ENCODE results near the gene SNRPA1.

The SNRPA1 gene

GRCh38 chr15:101283931-101284330, 11.1 kb downstream of the SNRPA1 start:
- no peak overlapping the region for H3K4me3 ChIP-seq (ENCODE audit: low read depth in 1 of 2, low read length in 2 of 2)
- H3K27me3 ChIP-seq (ENCODE audit: low read depth, low read length) = no peaks in the 10 kb centered on the region
- no peak overlapping the region for H3K27ac ChIP-seq (ENCODE audit: low read length)
- no peaks in the 10 kb centered on the region for H3K4me1 ChIP-seq (ENCODE audit: control insufficient read depth in 1 of 2, insufficient read depth in 2 of 2, low read length in 2 of 2)
- no peaks in the 10 kb centered on the region for H3K9me3 ChIP-seq (ENCODE audit: control insufficient read depth in 1 of 2, low read length in 2 of 2)
- peaks cover 65 to 68% of the 10 kb centered on the region in 2 donors for H3K36me3 ChIP-seq (ENCODE audit: control insufficient read depth in 1 of 2, insufficient read depth in 2 of 2, low read length in 2 of 2)

- peaks cover 41 to 55% of the 10 kb centered on the region in 2 donors for H3K36me3 ChIP-seq (ENCODE audit: control insufficient read depth in 1 of 2, insufficient read depth in 2 of 2, low read length in 2 of 2)
- no peaks in the 10 kb centered on the region for H3K9me3 ChIP-seq (ENCODE audit: control insufficient read depth in 1 of 2, low read length in 2 of 2)
- no peak overlapping the region for H3K4me3 ChIP-seq (ENCODE audit: low read depth in 1 of 2, low read length in 2 of 2)
- H3K27ac ChIP-seq (ENCODE audit: low read length) = no peak overlapping the region
- H3K4me1 ChIP-seq (ENCODE audit: control insufficient read depth in 1 of 2, insufficient read depth in 2 of 2, low read length in 2 of 2) = peaks cover 0 to 19% of the 10 kb centered on the region in 2 donors
- H3K27me3 ChIP-seq (ENCODE audit: low read depth, low read length) = no peaks in the 10 kb centered on the region
Measured at GRCh38 chr15:101280007-101280406, 15.0 kb downstream of the SNRPA1 start.

GRCh38 chr15:101277943-101278564, 17.0 kb downstream of the SNRPA1 start:
- peaks cover 48 to 57% of the 10 kb centered on the region in 2 donors for H3K36me3 ChIP-seq (ENCODE audit: control insufficient read depth in 1 of 2, insufficient read depth in 2 of 2, low read length in 2 of 2)
- H3K9me3 ChIP-seq (ENCODE audit: control insufficient read depth in 1 of 2, low read length in 2 of 2) = no peaks in the 10 kb centered on the region
- H3K4me1 ChIP-seq (ENCODE audit: control insufficient read depth in 1 of 2, insufficient read depth in 2 of 2, low read length in 2 of 2) = peaks cover 0 to 19% of the 10 kb centered on the region in 2 donors
- H3K4me3 ChIP-seq (ENCODE audit: low read depth in 1 of 2, low read length in 2 of 2) = peak overlapping the region; percentile 40 to 73
- no peaks in the 10 kb centered on the region for H3K27me3 ChIP-seq (ENCODE audit: low read depth, low read length)
- H3K27ac ChIP-seq (ENCODE audit: low read length) = peak overlapping the region; percentile 20

- Histone ChIP-seq H3K27me3 (ENCODE audit: low read depth, low read length) (no peaks in the 10 kb centered on the region), H3K9me3 (ENCODE audit: control insufficient read depth in 1 of 2, low read length in 2 of 2) (no peaks in the 10 kb centered on the region), H3K36me3 (ENCODE audit: control insufficient read depth in 1 of 2, insufficient read depth in 2 of 2, low read length in 2 of 2) (peaks cover 48 to 57% of the 10 kb centered on the region in 2 donors), H3K4me3 (ENCODE audit: low read depth in 1 of 2, low read length in 2 of 2) (peak within 1 kb of the TSS; percentile 73 to 87), H3K4me1 (ENCODE audit: control insufficient read depth in 1 of 2, insufficient read depth in 2 of 2, low read length in 2 of 2) (peaks cover 0 to 19% of the 10 kb centered on the region in 2 donors), H3K27ac (ENCODE audit: low read length) (peak within 1 kb of the TSS; percentile 94)
Measured at GRCh38 chr15:101277038-101277822, 17.8 kb downstream of the SNRPA1 start, which contains the start of gene SELENOS. SELENOS (minus strand) TSS chr15:101277485; CDS start chr15:101277417, 68 bp downstream.

- Histone ChIP-seq H3K4me1 (ENCODE audit: control insufficient read depth in 1 of 2, insufficient read depth in 2 of 2, low read length in 2 of 2) (peaks cover 0 to 19% of the 10 kb centered on the region in 2 donors), H3K4me3 (ENCODE audit: low read depth in 1 of 2, low read length in 2 of 2) (peak overlapping the region; percentile 73 to 87), H3K27ac (ENCODE audit: low read length) (peak overlapping the region; percentile 94), H3K27me3 (ENCODE audit: low read depth, low read length) (no peaks in the 10 kb centered on the region), H3K9me3 (ENCODE audit: control insufficient read depth in 1 of 2, low read length in 2 of 2) (no peaks in the 10 kb centered on the region), H3K36me3 (ENCODE audit: control insufficient read depth in 1 of 2, insufficient read depth in 2 of 2, low read length in 2 of 2) (peaks cover 50 to 56% of the 10 kb centered on the region in 2 donors)
Measured at GRCh38 chr15:101276501-101277037, 18.5 kb downstream of the SNRPA1 start.

GRCh38 chr15:101275018-101275417, 20.0 kb downstream of the SNRPA1 start:
- peaks cover 0 to 19% of the 10 kb centered on the region in 2 donors for H3K4me1 ChIP-seq (ENCODE audit: control insufficient read depth in 1 of 2, insufficient read depth in 2 of 2, low read length in 2 of 2)
- H3K27ac ChIP-seq (ENCODE audit: low read length) = no peak overlapping the region

GRCh38 chr15:101273534-101273933, 21.5 kb downstream of the SNRPA1 start:
- Histone ChIP-seq H3K27ac (ENCODE audit: low read length) (no peak overlapping the region), H3K4me1 (ENCODE audit: control insufficient read depth in 1 of 2, insufficient read depth in 2 of 2, low read length in 2 of 2) (peaks cover 0 to 19% of the 10 kb centered on the region in 2 donors), H3K9me3 (ENCODE audit: control insufficient read depth in 1 of 2, low read length in 2 of 2) (no peaks in the 10 kb centered on the region), H3K27me3 (ENCODE audit: low read depth, low read length) (no peaks in the 10 kb centered on the region), H3K36me3 (ENCODE audit: control insufficient read depth in 1 of 2, insufficient read depth in 2 of 2, low read length in 2 of 2) (peaks cover 51 to 53% of the 10 kb centered on the region in 2 donors), H3K4me3 (ENCODE audit: low read depth in 1 of 2, low read length in 2 of 2) (no peak overlapping the region)

More at GRCh38 chr15:101275018-101275417, 20.0 kb downstream of the SNRPA1 start:
- no peaks in the 10 kb centered on the region for H3K9me3 ChIP-seq (ENCODE audit: control insufficient read depth in 1 of 2, low read length in 2 of 2)
- no peaks in the 10 kb centered on the region for H3K27me3 ChIP-seq (ENCODE audit: low read depth, low read length)
- H3K36me3 ChIP-seq (ENCODE audit: control insufficient read depth in 1 of 2, insufficient read depth in 2 of 2, low read length in 2 of 2) = peaks cover 55% of the 10 kb centered on the region in 2 donors
- no peak overlapping the region for H3K4me3 ChIP-seq (ENCODE audit: low read depth in 1 of 2, low read length in 2 of 2)

GRCh38 chr15:101272584-101272983, 22.5 kb downstream of the SNRPA1 start:
- no peaks in the 10 kb centered on the region for H3K9me3 ChIP-seq (ENCODE audit: control insufficient read depth in 1 of 2, low read length in 2 of 2)
- no peak overlapping the region for H3K27ac ChIP-seq (ENCODE audit: low read length)
- peaks cover 0 to 16% of the 10 kb centered on the region in 2 donors for H3K4me1 ChIP-seq (ENCODE audit: control insufficient read depth in 1 of 2, insufficient read depth in 2 of 2, low read length in 2 of 2)
- H3K4me3 ChIP-seq (ENCODE audit: low read depth in 1 of 2, low read length in 2 of 2) = no peak overlapping the region
- no peaks in the 10 kb centered on the region for H3K27me3 ChIP-seq (ENCODE audit: low read depth, low read length)
- peaks cover 51 to 53% of the 10 kb centered on the region in 2 donors for H3K36me3 ChIP-seq (ENCODE audit: control insufficient read depth in 1 of 2, insufficient read depth in 2 of 2, low read length in 2 of 2)

GRCh38 chr15:101269479-101270223, 25.4 kb downstream of the SNRPA1 start:
- peaks cover 0 to 7% of the 10 kb centered on the region in 2 donors for H3K4me1 ChIP-seq (ENCODE audit: control insufficient read depth in 1 of 2, insufficient read depth in 2 of 2, low read length in 2 of 2)
- H3K36me3 ChIP-seq (ENCODE audit: control insufficient read depth in 1 of 2, insufficient read depth in 2 of 2, low read length in 2 of 2) = peaks cover 43% of the 10 kb centered on the region in 2 donors
- H3K9me3 ChIP-seq (ENCODE audit: control insufficient read depth in 1 of 2, low read length in 2 of 2) = no peaks in the 10 kb centered on the region
- H3K27me3 ChIP-seq (ENCODE audit: low read depth, low read length) = no peaks in the 10 kb centered on the region
- H3K27ac ChIP-seq (ENCODE audit: low read length) = no peak overlapping the region
- no peak overlapping the region for H3K4me3 ChIP-seq (ENCODE audit: low read depth in 1 of 2, low read length in 2 of 2)

- Histone ChIP-seq H3K9me3 (ENCODE audit: control insufficient read depth in 1 of 2, low read length in 2 of 2) (no peaks in the 10 kb centered on the region), H3K4me1 (ENCODE audit: control insufficient read depth in 1 of 2, insufficient read depth in 2 of 2, low read length in 2 of 2) (peaks cover 0 to 7% of the 10 kb centered on the region in 2 donors), H3K27me3 (ENCODE audit: low read depth, low read length) (no peaks in the 10 kb centered on the region), H3K4me3 (ENCODE audit: low read depth in 1 of 2, low read length in 2 of 2) (no peak overlapping the region), H3K27ac (ENCODE audit: low read length) (no peak overlapping the region), H3K36me3 (ENCODE audit: control insufficient read depth in 1 of 2, insufficient read depth in 2 of 2, low read length in 2 of 2) (peaks cover 22% of the 10 kb centered on the region in 2 donors)
Measured at GRCh38 chr15:101267320-101268104, 27.5 kb downstream of the SNRPA1 start.
